Measurements from ENCODE around the gene ADAT1. TPM values are rescaled to one million over a fixed set of nuclear protein-coding genes. Genes with fewer than 3 reads are reported as not detected.

ADAT1 gene, protein sequence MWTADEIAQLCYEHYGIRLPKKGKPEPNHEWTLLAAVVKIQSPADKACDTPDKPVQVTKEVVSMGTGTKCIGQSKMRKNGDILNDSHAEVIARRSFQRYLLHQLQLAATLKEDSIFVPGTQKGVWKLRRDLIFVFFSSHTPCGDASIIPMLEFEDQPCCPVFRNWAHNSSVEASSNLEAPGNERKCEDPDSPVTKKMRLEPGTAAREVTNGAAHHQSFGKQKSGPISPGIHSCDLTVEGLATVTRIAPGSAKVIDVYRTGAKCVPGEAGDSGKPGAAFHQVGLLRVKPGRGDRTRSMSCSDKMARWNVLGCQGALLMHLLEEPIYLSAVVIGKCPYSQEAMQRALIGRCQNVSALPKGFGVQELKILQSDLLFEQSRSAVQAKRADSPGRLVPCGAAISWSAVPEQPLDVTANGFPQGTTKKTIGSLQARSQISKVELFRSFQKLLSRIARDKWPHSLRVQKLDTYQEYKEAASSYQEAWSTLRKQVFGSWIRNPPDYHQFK
- total RNA-seq: 90.5 and 102 TPM in 2 replicates

DNA sequence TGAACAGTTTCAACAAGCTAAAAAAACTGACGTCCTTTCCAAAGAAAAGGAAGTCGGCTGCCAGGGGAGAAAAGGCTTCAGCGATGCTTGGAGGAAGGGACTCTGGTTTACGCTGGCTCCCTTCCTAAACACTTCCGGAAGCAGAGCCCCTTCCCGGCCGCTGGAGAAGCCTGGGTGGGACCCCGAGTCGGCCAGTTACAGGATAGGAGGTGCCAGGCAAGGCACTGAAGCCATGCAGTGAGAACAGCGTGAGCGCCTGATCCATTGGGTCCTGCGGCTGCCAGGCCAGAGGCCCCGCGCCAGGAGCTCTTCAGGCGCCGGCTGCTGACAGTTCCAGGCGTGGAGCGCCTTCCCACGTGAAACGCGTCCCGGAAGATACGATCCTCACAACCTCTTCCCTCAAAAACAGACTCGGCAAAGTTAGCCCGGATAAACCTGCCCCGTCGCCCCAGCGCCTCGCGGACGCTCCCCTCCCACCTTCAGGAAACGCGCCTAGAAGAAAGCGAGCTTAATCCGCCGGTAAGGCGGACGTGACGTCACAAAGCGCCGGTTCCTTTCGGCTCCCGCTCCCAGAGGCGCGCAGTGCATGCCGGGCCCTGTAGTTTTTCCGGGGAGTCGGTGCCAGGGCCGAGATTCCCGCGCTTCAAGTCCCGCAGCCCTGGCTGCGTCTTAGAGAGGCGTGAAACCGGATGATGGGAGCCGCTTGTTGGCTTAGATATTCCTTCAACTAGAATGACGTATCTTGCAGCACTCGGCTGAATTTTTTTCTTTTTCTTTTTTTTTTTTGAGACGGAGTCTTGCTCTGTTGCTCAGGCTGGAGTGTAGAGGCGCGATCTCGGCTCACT lies at the start of gene ADAT1:
TSS of gene ADAT1 (minus strand) at position 521 of the 845 bp plus-strand sequence. CDS start 2,482 bp downstream, outside the sequence.

DNA sequence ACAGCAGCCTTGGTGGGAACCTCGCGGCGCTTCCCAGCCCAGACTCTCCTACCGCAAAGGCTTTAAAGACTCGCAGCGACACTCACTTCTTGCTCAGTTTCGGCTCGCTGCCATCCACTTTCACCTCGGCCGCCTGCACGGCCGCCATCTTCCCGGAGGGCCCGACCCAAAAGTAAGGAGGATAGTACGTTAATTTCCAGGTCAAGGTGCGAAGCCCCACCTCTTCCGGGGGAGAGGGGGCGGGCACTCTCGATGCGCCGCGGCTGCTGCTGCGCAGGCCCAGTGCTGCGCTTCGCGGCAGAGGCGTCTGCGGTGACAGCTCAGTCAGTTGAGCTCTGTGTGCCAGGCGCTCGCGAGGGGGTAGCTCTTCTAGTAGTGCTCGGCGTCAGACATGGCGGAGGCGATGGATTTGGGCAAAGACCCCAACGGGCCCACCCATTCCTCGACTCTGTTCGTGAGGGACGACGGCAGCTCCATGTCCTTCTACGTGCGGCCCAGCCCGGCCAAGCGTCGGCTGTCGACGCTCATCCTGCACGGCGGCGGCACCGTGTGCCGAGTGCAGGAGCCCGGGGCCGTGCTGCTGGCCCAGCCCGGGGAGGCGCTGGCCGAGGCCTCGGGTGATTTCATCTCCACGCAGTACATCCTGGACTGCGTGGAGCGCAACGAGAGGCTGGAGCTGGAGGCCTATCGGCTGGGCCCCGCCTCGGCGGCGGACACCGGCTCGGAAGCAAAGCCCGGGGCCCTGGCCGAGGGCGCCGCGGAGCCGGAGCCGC lies 24.6 kb upstream of the ADAT1 start, which contains the start of the genes KARS1 and TERF2IP:
TSS of gene KARS1 (minus strand) at position 174 of the 773 bp plus-strand sequence. CDS start at position 148, 26 bp downstream.
TSS of gene TERF2IP (plus strand) at position 282 of the 773 bp plus-strand sequence. CDS start at position 392, 110 bp downstream.

DNA sequence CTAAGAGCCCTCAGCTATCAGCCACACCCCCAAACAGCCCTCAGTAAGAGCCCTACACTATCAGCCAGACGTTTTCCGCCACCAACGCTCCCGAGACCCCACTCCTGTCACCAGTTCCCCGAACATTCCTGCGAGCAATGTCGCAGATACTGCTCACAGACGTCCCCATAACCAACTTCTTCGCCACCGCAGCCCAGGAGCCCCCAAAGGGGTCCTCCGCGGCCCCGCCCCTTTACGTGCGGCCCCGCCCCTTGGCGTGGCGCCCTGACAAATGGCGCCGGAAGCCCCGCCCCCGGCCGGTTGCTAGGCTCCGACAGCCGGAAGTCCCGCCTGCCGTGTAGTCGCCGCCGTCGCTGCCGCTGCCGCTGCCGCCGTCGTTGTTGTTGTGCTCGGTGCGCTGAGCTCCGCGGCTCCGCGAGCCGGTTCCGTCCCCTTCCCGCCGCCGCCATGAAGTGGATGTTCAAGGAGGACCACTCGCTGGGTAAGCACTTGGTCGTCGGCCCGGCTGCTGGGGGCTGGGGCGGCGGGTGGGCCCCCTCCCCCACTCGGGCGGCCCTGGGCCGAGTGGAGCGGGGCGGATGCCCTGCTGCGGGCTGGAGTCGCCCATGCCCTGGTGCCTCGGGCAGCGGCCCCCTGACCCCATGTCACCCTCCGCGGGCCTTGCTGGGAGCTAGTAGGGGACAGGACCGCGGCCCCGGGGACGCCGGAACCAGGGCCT lies 56.9 kb downstream of the ADAT1 start, which contains the start of gene GABARAPL2:
TSS of gene GABARAPL2 (plus strand) at position 340 of the 718 bp plus-strand sequence. CDS start at position 448, 108 bp downstream.

DNA sequence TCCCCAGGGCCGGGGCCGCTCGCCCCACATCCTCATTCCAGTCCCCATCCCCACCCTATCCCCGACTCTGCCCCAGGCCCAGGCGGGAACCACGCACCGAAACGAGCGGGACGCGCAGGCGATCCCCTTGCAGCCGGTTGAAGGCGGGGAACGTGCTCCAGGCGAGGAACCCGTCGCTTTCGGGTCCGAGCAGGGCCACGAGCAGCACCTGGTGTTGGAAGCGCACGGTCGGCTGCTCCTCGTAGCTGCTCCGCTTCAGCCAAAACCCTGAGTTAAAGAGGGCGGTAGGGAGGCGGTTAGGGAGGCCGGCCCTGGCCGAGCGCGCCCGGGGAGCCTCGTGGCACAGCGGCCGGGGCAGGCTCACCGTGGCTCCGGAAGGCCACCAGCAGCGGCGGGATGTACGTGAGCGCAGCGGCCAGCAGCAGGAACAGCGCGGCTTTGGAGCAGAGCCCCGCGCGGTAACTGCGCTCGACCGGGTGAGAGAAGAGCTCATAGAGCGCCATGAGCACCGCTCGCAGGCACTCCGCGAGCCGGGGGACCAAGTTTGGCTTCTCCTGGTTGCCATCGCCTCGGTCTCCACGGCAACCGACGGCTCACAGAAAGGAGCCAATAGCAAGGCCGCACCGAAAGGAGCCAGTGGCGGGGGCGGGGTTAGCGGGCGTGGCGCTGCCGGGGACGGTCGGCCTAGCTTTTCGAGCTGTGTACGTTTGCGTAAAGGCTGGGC lies 67.2 kb downstream of the ADAT1 start, which contains the start of gene TMEM231:
TSS of gene TMEM231 (minus strand) at position 546 of the 724 bp plus-strand sequence. CDS start at position 503, 43 bp downstream.

Other genes starting within 250 kb of the ADAT1 start
- gene CFDP1, start 189.8 kb downstream of the ADAT1 start, total RNA-seq: 53.9 and 80.9 TPM in 2 replicates
- 25.2 and 26.1 TPM in 2 replicates for gene TMEM170A, start 158.6 kb downstream of the ADAT1 start, total RNA-seq
- 0.65 and 1.1 TPM in 2 replicates for gene CHST6, start 127.8 kb downstream of the ADAT1 start, total RNA-seq
- gene CHST5, start 87.2 kb downstream of the ADAT1 start, total RNA-seq: 0.33 TPM in 1 of 2 replicates, not detected in the other
- 13.4 and 13.6 TPM in 2 replicates for gene TMEM231, start 67.0 kb downstream of the ADAT1 start, total RNA-seq
- gene GABARAPL2, start 56.9 kb downstream of the ADAT1 start, total RNA-seq: 40.2 and 42.4 TPM in 2 replicates
- 184 and 209 TPM in 2 replicates for gene KARS1, start 24.4 kb upstream of the ADAT1 start, total RNA-seq
- 32.3 and 40.2 TPM in 2 replicates for gene TERF2IP, start 24.5 kb upstream of the ADAT1 start, total RNA-seq
- gene CPHXL2, start 53.7 kb upstream of the ADAT1 start, total RNA-seq: not detected in 2 replicates
- not detected in 2 replicates for gene DUXB, start 78.2 kb upstream of the ADAT1 start, total RNA-seq
- not detected in 2 replicates for gene CPHXL, start 103.2 kb upstream of the ADAT1 start, total RNA-seq

Data from vein endothelial cell (primary cell).